GM08714 (cell line): Measurements from ENCODE around the gene LAMA5.

ENCODE experiments used
- H3K4me3 ChIP-seq: fragments of 200-500 bp; sonication (Bioruptor generic); 2 replicates; pipeline ENCODE4 v1.5.1; 2014; ENCODE audit warnings: mild to moderate bottlenecking, low read length, inconsistent platforms
- ZNF274 ChIP-seq: IDR thresholded peaks from 2 replicates; pipeline ENCODE4 v1.6.1; 2012; ENCODE audit warnings: mild to moderate bottlenecking, low read depth, low read length

Gene LAMA5

GRCh38 chr20:62407221-62407992 lies 40.3 kb upstream of the LAMA5 start, which contains the start of gene CABLES2:
CABLES2 (minus strand) TSS chr20:62407285; CDS start chr20:62407276, 9 bp downstream.
- H3K4me3 ChIP-seq: peak within 1 kb of the TSS; percentile 76
- no peak for TF ChIP-seq ZNF274

- H3K4me3 ChIP-seq: peak overlapping the region; percentile 76
- TF ChIP-seq ZNF274: no peak
Measured at GRCh38 chr20:62406635-62407176, 39.6 kb upstream of the LAMA5 start.

GRCh38 chr20:62405981-62406513 lies 38.9 kb upstream of the LAMA5 start:
- no peak for TF ChIP-seq ZNF274
- H3K4me3 ChIP-seq: peak overlapping the region; percentile 76

- H3K4me3 ChIP-seq: no peak overlapping the region; the same call in 1 of the 2 replicates
- no peak for TF ChIP-seq ZNF274
Measured at GRCh38 chr20:62405108-62405980, 38.2 kb upstream of the LAMA5 start.

GRCh38 chr20:62404761-62405107 lies 37.6 kb upstream of the LAMA5 start:
- no peak for TF ChIP-seq ZNF274
- no peak overlapping the region for H3K4me3 ChIP-seq

GRCh38 chr20:62404112-62404665 lies 37.1 kb upstream of the LAMA5 start:
- no peak overlapping the region for H3K4me3 ChIP-seq
- no peak for TF ChIP-seq ZNF274

- TF ChIP-seq ZNF274: no peak
- no peak overlapping the region for H3K4me3 ChIP-seq
Measured at GRCh38 chr20:62403331-62403730, 36.2 kb upstream of the LAMA5 start.

- no peak for TF ChIP-seq ZNF274
- no peak overlapping the region for H3K4me3 ChIP-seq
Measured at GRCh38 chr20:62402456-62403150, 35.5 kb upstream of the LAMA5 start.

- TF ChIP-seq ZNF274: no peak
- no peak overlapping the region for H3K4me3 ChIP-seq
Measured at GRCh38 chr20:62401331-62401779, 34.2 kb upstream of the LAMA5 start.

GRCh38 chr20:62400541-62400940 lies 33.4 kb upstream of the LAMA5 start:
- no peak overlapping the region for H3K4me3 ChIP-seq
- TF ChIP-seq ZNF274: no peak

- H3K4me3 ChIP-seq: no peak overlapping the region
- no peak for TF ChIP-seq ZNF274
Measured at GRCh38 chr20:62400021-62400420, 32.9 kb upstream of the LAMA5 start.

- no peak overlapping the region for H3K4me3 ChIP-seq
- no peak for TF ChIP-seq ZNF274
Measured at GRCh38 chr20:62398120-62398821, 31.2 kb upstream of the LAMA5 start.
